Measurements from ENCODE around the gene TP53BP1.

DNA sequence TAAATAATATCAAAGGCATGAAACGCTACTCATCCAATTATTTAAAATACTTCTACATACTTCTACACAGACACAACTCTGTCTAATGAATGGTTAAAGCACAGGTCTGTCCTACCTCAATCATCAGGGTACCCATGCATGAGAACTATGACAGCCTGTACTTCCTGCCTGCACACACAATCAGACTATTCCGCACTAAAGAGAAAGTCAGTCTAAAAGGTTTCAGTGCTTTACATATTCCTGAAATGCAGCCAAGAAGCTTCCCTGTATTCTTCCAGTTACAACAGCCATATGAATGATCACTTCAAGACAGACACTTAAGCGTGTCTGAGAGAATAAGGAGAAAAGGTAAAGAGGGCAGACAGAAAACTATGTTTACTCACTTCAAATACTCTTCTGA lies 63.3 kb downstream of the TP53BP1 start:
- TF ChIP-seq, protein P1, sequence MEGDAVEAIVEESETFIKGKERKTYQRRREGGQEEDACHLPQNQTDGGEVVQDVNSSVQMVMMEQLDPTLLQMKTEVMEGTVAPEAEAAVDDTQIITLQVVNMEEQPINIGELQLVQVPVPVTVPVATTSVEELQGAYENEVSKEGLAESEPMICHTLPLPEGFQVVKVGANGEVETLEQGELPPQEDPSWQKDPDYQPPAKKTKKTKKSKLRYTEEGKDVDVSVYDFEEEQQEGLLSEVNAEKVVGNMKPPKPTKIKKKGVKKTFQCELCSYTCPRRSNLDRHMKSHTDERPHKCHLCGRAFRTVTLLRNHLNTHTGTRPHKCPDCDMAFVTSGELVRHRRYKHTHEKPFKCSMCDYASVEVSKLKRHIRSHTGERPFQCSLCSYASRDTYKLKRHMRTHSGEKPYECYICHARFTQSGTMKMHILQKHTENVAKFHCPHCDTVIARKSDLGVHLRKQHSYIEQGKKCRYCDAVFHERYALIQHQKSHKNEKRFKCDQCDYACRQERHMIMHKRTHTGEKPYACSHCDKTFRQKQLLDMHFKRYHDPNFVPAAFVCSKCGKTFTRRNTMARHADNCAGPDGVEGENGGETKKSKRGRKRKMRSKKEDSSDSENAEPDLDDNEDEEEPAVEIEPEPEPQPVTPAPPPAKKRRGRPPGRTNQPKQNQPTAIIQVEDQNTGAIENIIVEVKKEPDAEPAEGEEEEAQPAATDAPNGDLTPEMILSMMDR (IDR thresholded peaks at IDR 0.05) = no peak
- no peak for TF ChIP-seq POLR2A (IDR thresholded peaks at IDR 0.05)
